ENCODE data around the gene KDM1B. TPM values are rescaled to one million over a fixed set of nuclear protein-coding genes. Genes with fewer than 3 reads are reported as not detected.

KDM1B gene
- total and polyA plus RNA-seq, 2 donors from 2014 or later = 3.9 to 20.5 TPM

- Histone ChIP-seq H3K27me3 (ENCODE audit: control insufficient read depth, insufficient read depth, low read length) (no peaks in the 10 kb centered on the region), H3K36me3 (ENCODE audit: control insufficient read depth in 2 of 3, insufficient read depth in 3 of 3, low read length in 3 of 3) (peaks cover 3 to 21% (median 9%) of the 10 kb centered on the region in 3 donors), H3K27ac (ENCODE audit: low read depth in 2 of 2, low read length in 2 of 2) (no peak overlapping the region), H3K4me3 (ENCODE audit: low read length in 3 of 3) (no peak overlapping the region), H3K9me3 (ENCODE audit: control insufficient read depth in 2 of 3, insufficient read depth in 1 of 3, low read length in 3 of 3) (no peaks in the 10 kb centered on the region), H3K4me1 (ENCODE audit: control insufficient read depth in 2 of 3, insufficient read depth in 2 of 3, low read depth in 1 of 3, low read length in 3 of 3) (no peaks in the 10 kb centered on the region), H3K9ac (ENCODE audit: low read length in 3 of 3) (no peak overlapping the region)
- FAIRE-seq (no peak), DNase-seq (no peak)
- intact Hi-C loops (cut with DNase I) = no loop called here
- TF ChIP-seq CTCF (IDR thresholded peaks at IDR 0.05; ENCODE audit: borderline replicate concordance, extremely low read depth, insufficient read depth) = no peak
Observed at GRCh38 chr6:18247002-18247401, 91.8 kb downstream of the KDM1B start.

GRCh38 chr6:18248698-18249097, 93.5 kb downstream of the KDM1B start:
- intact Hi-C loops (cut with DNase I) = no loop called here
- no peaks in the 10 kb centered on the region for H3K27me3 ChIP-seq (ENCODE audit: control insufficient read depth, insufficient read depth, low read length)
- no peak overlapping the region for H3K27ac ChIP-seq (ENCODE audit: low read depth in 2 of 2, low read length in 2 of 2)
- no peak for TF ChIP-seq CTCF (IDR thresholded peaks at IDR 0.05; ENCODE audit: borderline replicate concordance, extremely low read depth, insufficient read depth)
- H3K4me3 ChIP-seq (ENCODE audit: low read length in 3 of 3) = no peak overlapping the region
- no peaks in the 10 kb centered on the region for H3K9me3 ChIP-seq (ENCODE audit: control insufficient read depth in 2 of 3, insufficient read depth in 1 of 3, low read length in 3 of 3)
- H3K9ac ChIP-seq (ENCODE audit: low read length in 3 of 3) = no peak overlapping the region
- FAIRE-seq (no peak), DNase-seq (no peak)
- H3K36me3 ChIP-seq (ENCODE audit: control insufficient read depth in 2 of 3, insufficient read depth in 3 of 3, low read length in 3 of 3) = peaks cover 0 to 9% (median 4%) of the 10 kb centered on the region in 3 donors
- no peaks in the 10 kb centered on the region for H3K4me1 ChIP-seq (ENCODE audit: control insufficient read depth in 2 of 3, insufficient read depth in 2 of 3, low read depth in 1 of 3, low read length in 3 of 3)

GRCh38 chr6:18249271-18249670, 94.0 kb downstream of the KDM1B start:
- no peaks in the 10 kb centered on the region for H3K4me1 ChIP-seq (ENCODE audit: control insufficient read depth in 2 of 3, insufficient read depth in 2 of 3, low read depth in 1 of 3, low read length in 3 of 3)
- intact Hi-C loops (cut with DNase I) = no loop called here
- no peak overlapping the region for H3K4me3 ChIP-seq (ENCODE audit: low read length in 3 of 3)
- no peaks in the 10 kb centered on the region for H3K9me3 ChIP-seq (ENCODE audit: control insufficient read depth in 2 of 3, insufficient read depth in 1 of 3, low read length in 3 of 3)
- H3K36me3 ChIP-seq (ENCODE audit: control insufficient read depth in 2 of 3, insufficient read depth in 3 of 3, low read length in 3 of 3) = peaks cover 0 to 8% (median 4%) of the 10 kb centered on the region in 3 donors
- no peak for TF ChIP-seq CTCF (IDR thresholded peaks at IDR 0.05; ENCODE audit: borderline replicate concordance, extremely low read depth, insufficient read depth)
- no peak overlapping the region for H3K9ac ChIP-seq (ENCODE audit: low read length in 3 of 3)
- H3K27ac ChIP-seq (ENCODE audit: low read depth in 2 of 2, low read length in 2 of 2) = no peak overlapping the region
- FAIRE-seq (no peak), DNase-seq (no peak)
- H3K27me3 ChIP-seq (ENCODE audit: control insufficient read depth, insufficient read depth, low read length) = no peaks in the 10 kb centered on the region

- Histone ChIP-seq H3K27ac (ENCODE audit: low read depth in 2 of 2, low read length in 2 of 2) (no peak overlapping the region), H3K4me1 (ENCODE audit: control insufficient read depth in 2 of 3, insufficient read depth in 2 of 3, low read depth in 1 of 3, low read length in 3 of 3) (no peaks in the 10 kb centered on the region), H3K36me3 (ENCODE audit: control insufficient read depth in 2 of 3, insufficient read depth in 3 of 3, low read length in 3 of 3) (peaks cover 3 to 29% (median 11%) of the 10 kb centered on the region in 3 donors), H3K27me3 (ENCODE audit: control insufficient read depth, insufficient read depth, low read length) (no peaks in the 10 kb centered on the region), H3K9ac (ENCODE audit: low read length in 3 of 3) (no peak overlapping the region), H3K4me3 (ENCODE audit: low read length in 3 of 3) (no peak overlapping the region), H3K9me3 (ENCODE audit: control insufficient read depth in 2 of 3, insufficient read depth in 1 of 3, low read length in 3 of 3) (no peaks in the 10 kb centered on the region)
- TF ChIP-seq CTCF (IDR thresholded peaks at IDR 0.05; ENCODE audit: borderline replicate concordance, extremely low read depth, insufficient read depth) = no peak
- DNase-seq = no peak
- intact Hi-C loops (cut with DNase I) = no loop called here
- FAIRE-seq = no peak
Observed at GRCh38 chr6:18253635-18254034, 98.4 kb downstream of the KDM1B start.

Measured in kidney (tissue), 14 donors.